Endodermal cell (in vitro differentiated cells): Measurements from ENCODE around the gene LRSAM1. TPM values are rescaled to one million over a fixed set of nuclear protein-coding genes. Genes with fewer than 3 reads are reported as not detected.

Source experiments
- DNase-seq: peaks from one replicate; pipeline ENCODE4 v3.0.0-alpha.2; 2017
- H3K27ac ChIP-seq: 2 replicates; pipeline ENCODE4 v1.5.1; 2013; ENCODE audit warnings: mild to moderate bottlenecking, low read depth, low read length, moderate library complexity
- H3K27me3 ChIP-seq: 2 replicates; pipeline ENCODE4 v1.6.1; 2013; ENCODE audit warnings: mild to moderate bottlenecking, low read length, moderate library complexity; ENCODE audit not compliant: insufficient read depth, control insufficient read depth, poor library complexity, severe bottlenecking
- H3K36me3 ChIP-seq: 2 replicates; pipeline ENCODE4 v1.7.0; 2013; ENCODE audit warnings: mild to moderate bottlenecking, low read length, moderate library complexity; ENCODE audit not compliant: control insufficient read depth, insufficient read depth
- H3K4me1 ChIP-seq: one replicate; pipeline ENCODE4 v1.7.0; 2013; ENCODE audit warnings: low read length; ENCODE audit not compliant: control insufficient read depth, insufficient read depth
- H3K4me3 ChIP-seq: 2 replicates; pipeline ENCODE4 v1.5.1; 2013; ENCODE audit warnings: mild to moderate bottlenecking, low read length, moderate library complexity
- H3K9ac ChIP-seq: 2 replicates; pipeline ENCODE4 v1.6.1; 2013; ENCODE audit warnings: mild to moderate bottlenecking, low read length, moderate library complexity; ENCODE audit not compliant: poor library complexity, severe bottlenecking; ENCODE audit errors: extremely low read depth
- H3K9me3 ChIP-seq: 2 replicates; pipeline ENCODE4 v1.6.1; 2013; ENCODE audit warnings: mild to moderate bottlenecking, low read length, moderate library complexity; ENCODE audit not compliant: control insufficient read depth
- H3K27ac Mint-ChIP-seq: 2 replicates; pipeline ENCODE4 v1.8.0; 2020; ENCODE audit warnings: mixed read lengths
- H3K27me3 Mint-ChIP-seq: 2 replicates; pipeline ENCODE4 v1.8.0; 2021; ENCODE audit warnings: mild to moderate bottlenecking, mixed read lengths; ENCODE audit not compliant: insufficient read depth
- H3K36me3 Mint-ChIP-seq: 2 replicates; pipeline ENCODE4 v1.8.0; 2020; ENCODE audit warnings: low read depth, mixed read lengths
- H3K4me1 Mint-ChIP-seq: 2 replicates; pipeline ENCODE4 v1.8.0; 2020; ENCODE audit warnings: mixed read lengths
- H3K4me3 Mint-ChIP-seq: 2 replicates; pipeline ENCODE4 v1.8.0; 2020; ENCODE audit warnings: mild to moderate bottlenecking, moderate library complexity, mixed read lengths
- H3K9me3 Mint-ChIP-seq: 2 replicates; pipeline ENCODE4 v1.8.0; 2020; ENCODE audit warnings: mild to moderate bottlenecking, mixed read lengths
- WGBS, 2 experiments: methylation state at CpG; one replicate each; pipeline versions ENCODE4 v1.1.5 to v1.1.7; 2013; ENCODE audit warnings: missing lambda C conversion rate in 2 of 2, mixed read lengths in 1 of 2; ENCODE audit not compliant: insufficient coverage in 1 of 2, insufficient read length in 1 of 2; 5-methylcytosine and 5-hydroxymethylcytosine counted together
- total RNA-seq, 2 donors: library from RNA; stranded (reverse); fragmentation: NEBNext Ultra II Directional in 1 of 2; extraction: Animal tissue kit (Norgen Biotek cat#: 25700) in 1 of 2; gene quantifications; 2 replicates in 1 of 2; 3 replicates in 1 of 2; pipeline ENCODE4 v1.2.1, GENCODE V29; 2021
- TF ChIP-seq, protein P1 (sequence below): fragments of 200-600 bp; sonication (generic); conservative IDR thresholded peaks from 2 replicates; pipeline ENCODE4 v1.5.0; 2021; ENCODE audit warnings: antibody characterized with exemption, mild to moderate bottlenecking

The LRSAM1 gene
- total RNA-seq, 2 donors from 2014 or later = 18.4 to 19.8 TPM

DNA sequence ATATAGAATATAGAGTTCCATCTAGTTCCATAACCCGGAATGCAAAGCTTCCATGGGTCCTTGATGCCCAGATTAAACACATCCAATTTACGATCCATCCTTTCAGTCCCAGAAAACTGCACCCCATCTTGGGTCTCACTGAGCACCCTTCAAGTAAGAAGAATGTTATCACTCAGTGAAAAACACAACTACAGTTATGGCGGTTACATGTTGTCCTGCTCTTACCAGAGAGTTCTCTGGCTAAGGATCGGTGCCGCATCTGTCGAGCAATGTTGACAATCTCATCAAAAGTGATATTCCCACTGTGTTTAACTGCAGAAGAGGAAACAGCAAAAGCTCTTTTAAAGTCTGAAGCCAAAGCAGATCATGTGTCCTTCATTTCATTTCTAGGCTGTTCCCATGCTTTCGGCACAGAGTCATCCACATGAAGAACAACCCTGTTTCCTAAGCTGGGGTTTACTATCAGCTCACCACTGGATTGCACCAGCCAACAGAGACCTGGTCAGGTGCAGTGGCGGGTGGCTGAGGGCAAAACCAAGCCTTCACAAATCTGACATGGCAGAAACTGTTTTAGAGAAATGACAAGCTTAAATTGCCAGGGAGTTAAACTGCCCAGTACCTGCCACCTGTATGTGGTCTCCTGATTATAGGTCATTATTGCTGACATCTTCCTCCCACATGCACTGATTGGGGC, 3.1 kb upstream of the LRSAM1 start:
- Histone ChIP-seq H3K9me3 (no peaks in the 10 kb centered on the region), H3K27ac (no peak overlapping the region), H3K36me3 (peaks cover 53% of the 10 kb centered on the region), H3K4me3 (peak overlapping the region; percentile 97), H3K4me1 (no peaks in the 10 kb centered on the region), H3K27me3 (no peaks in the 10 kb centered on the region), H3K9ac (peak overlapping the region; percentile 99)
- no peak for DNase-seq
- 96 to 100% methylated on average over 7 to 8 of the region's 8 CpGs for WGBS, 2 experiments
- peaks cover 24% of the 10 kb centered on the region for H3K9me3 Mint-ChIP-seq
- TF ChIP-seq, protein P1, sequence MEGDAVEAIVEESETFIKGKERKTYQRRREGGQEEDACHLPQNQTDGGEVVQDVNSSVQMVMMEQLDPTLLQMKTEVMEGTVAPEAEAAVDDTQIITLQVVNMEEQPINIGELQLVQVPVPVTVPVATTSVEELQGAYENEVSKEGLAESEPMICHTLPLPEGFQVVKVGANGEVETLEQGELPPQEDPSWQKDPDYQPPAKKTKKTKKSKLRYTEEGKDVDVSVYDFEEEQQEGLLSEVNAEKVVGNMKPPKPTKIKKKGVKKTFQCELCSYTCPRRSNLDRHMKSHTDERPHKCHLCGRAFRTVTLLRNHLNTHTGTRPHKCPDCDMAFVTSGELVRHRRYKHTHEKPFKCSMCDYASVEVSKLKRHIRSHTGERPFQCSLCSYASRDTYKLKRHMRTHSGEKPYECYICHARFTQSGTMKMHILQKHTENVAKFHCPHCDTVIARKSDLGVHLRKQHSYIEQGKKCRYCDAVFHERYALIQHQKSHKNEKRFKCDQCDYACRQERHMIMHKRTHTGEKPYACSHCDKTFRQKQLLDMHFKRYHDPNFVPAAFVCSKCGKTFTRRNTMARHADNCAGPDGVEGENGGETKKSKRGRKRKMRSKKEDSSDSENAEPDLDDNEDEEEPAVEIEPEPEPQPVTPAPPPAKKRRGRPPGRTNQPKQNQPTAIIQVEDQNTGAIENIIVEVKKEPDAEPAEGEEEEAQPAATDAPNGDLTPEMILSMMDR = no peak
- peaks cover 74% of the 10 kb centered on the region for H3K36me3 Mint-ChIP-seq
- H3K4me3 Mint-ChIP-seq = peak overlapping the region; percentile 93
- H3K4me1 Mint-ChIP-seq = peaks cover 25% of the 10 kb centered on the region
- H3K27me3 Mint-ChIP-seq = no peaks in the 10 kb centered on the region
- peak overlapping the region; percentile 95 for H3K27ac Mint-ChIP-seq

DNA sequence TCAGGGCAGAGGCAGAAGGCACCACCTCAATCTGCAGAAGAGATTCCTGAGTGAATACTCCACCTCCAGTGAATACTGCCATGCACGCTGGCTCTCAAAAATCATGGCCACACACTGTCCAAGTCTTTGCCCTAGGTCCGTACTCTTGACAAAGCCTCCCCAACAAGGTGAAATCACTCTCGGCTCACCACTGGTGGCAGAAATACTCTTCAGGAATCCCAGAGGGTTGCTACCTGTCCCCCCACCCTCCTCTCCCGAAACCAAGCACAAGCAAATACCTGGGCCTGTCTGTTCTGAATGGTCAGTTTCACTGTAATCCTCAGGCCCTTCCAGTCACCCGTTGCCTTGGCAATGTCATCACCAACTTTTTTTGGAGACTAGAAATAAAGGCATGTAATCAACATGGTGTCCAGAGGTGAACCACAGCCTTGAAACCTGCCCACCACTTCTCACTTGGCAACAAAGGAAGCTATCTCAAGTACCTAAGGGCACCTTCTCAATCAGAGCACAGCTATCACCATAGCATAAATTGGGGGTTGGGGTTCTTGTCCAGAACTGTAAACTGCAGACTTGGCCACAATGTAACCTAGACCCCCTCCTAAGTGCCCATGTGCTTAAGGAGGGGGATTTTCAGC, 1.9 kb upstream of the LRSAM1 start:
- Mint-ChIP-seq H3K36me3 (peaks cover 64% of the 10 kb centered on the region), H3K27ac (peak overlapping the region; percentile 97), H3K4me3 (peak overlapping the region; percentile 93), H3K4me1 (peaks cover 25% of the 10 kb centered on the region), H3K9me3 (peaks cover 15% of the 10 kb centered on the region), H3K27me3 (no peaks in the 10 kb centered on the region)
- 64 to 67% methylated on average over 5 of the region's 5 CpGs for WGBS, 2 experiments
- Histone ChIP-seq H3K9ac (peak overlapping the region; percentile 99), H3K4me1 (no peaks in the 10 kb centered on the region), H3K36me3 (peaks cover 51% of the 10 kb centered on the region), H3K9me3 (no peaks in the 10 kb centered on the region), H3K27me3 (no peaks in the 10 kb centered on the region), H3K4me3 (peak overlapping the region; percentile 97), H3K27ac (no peak overlapping the region)
- no peak for DNase-seq
- TF ChIP-seq, protein P1 = no peak

DNA sequence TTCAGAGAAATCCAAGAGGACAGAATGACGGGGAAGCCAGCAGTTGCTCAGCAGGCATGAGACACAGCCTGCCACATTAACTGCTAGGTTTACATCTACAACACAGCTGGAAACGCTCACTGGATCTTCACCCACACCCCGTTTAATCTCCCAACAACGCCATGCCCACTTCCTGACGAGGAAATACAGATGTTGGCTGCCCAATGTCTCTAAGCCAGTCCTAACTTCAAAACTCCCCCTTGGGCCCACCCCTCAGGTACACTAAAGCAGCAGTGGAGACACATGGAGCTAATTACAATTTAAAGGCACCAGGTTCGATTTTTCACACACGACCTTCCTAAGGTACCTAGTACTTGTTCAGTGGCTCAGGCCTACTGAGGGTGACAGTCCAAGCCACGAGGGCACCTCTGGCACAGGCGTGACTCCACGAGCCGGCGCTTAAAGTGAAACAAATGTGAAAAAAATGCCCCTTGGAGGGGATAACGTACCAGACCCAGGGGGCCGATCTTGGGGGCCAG, 1.0 kb upstream of the LRSAM1 start:
- Mint-ChIP-seq H3K27me3 (no peaks in the 10 kb centered on the region), H3K9me3 (peaks cover 6% of the 10 kb centered on the region), H3K4me3 (peak overlapping the region; percentile 93), H3K36me3 (peaks cover 59% of the 10 kb centered on the region), H3K27ac (peak overlapping the region; percentile 97), H3K4me1 (peaks cover 25% of the 10 kb centered on the region)
- H3K27me3 ChIP-seq = no peaks in the 10 kb centered on the region
- no peaks in the 10 kb centered on the region for H3K9me3 ChIP-seq
- TF ChIP-seq, protein P1 = no peak
- H3K4me1 ChIP-seq = no peaks in the 10 kb centered on the region
- peak overlapping the region; percentile 97 for H3K4me3 ChIP-seq
- H3K9ac ChIP-seq = peak overlapping the region; percentile 99
- peaks cover 57% of the 10 kb centered on the region for H3K36me3 ChIP-seq
- H3K27ac ChIP-seq = peak overlapping the region; percentile 89
- DNase-seq = peak; percentile 55
- WGBS, 2 experiments = 2% methylated on average over 10 to 14 of the region's 14 CpGs
